ENCODE results near the gene CELF2.
"Not testable (repeated sequence)": the region's sequence is repeated elsewhere in the genome, so short reads cannot be mapped to it uniquely, and the experiment has no call there.

The CELF2 gene

GRCh38 chr10:11339013-11339412 is 321.3 kb downstream of the CELF2 start:
- peaks cover 17% of the 10 kb centered on the region for H3K36me3 Mint-ChIP-seq (ENCODE audit: low read depth)
- no peak for DNase-seq
- H3K9me3 Mint-ChIP-seq, result no peaks in the 10 kb centered on the region
- peak overlapping the region; percentile 18 for H3K27ac Mint-ChIP-seq
- H3K4me3 Mint-ChIP-seq, result no peak overlapping the region
- H3K4me1 Mint-ChIP-seq (ENCODE audit: low read depth), result peaks cover 29% of the 10 kb centered on the region
- no peaks in the 10 kb centered on the region for H3K27me3 Mint-ChIP-seq

GRCh38 chr10:11339660-11340059 is 322.0 kb downstream of the CELF2 start:
- Mint-ChIP-seq H3K27ac (peak overlapping the region; percentile 18), H3K4me1 (ENCODE audit: low read depth) (peaks cover 24% of the 10 kb centered on the region), H3K27me3 (no peaks in the 10 kb centered on the region), H3K4me3 (no peak overlapping the region), H3K9me3 (no peaks in the 10 kb centered on the region), H3K36me3 (ENCODE audit: low read depth) (peaks cover 10% of the 10 kb centered on the region)
- DNase-seq, result no peak

GRCh38 chr10:11341283-11341960 is 323.8 kb downstream of the CELF2 start:
- H3K9me3 Mint-ChIP-seq, result no peaks in the 10 kb centered on the region
- peaks cover 18% of the 10 kb centered on the region for H3K4me1 Mint-ChIP-seq (ENCODE audit: low read depth)
- no peak for DNase-seq
- no peaks in the 10 kb centered on the region for H3K27me3 Mint-ChIP-seq
- no peak overlapping the region for H3K4me3 Mint-ChIP-seq
- no peaks in the 10 kb centered on the region for H3K36me3 Mint-ChIP-seq (ENCODE audit: low read depth)
- no peak overlapping the region for H3K27ac Mint-ChIP-seq

GRCh38 chr10:11344081-11344480 is 326.4 kb downstream of the CELF2 start:
- peaks cover 5% of the 10 kb centered on the region for H3K9me3 Mint-ChIP-seq
- H3K4me1 Mint-ChIP-seq (ENCODE audit: low read depth), result peaks cover 10% of the 10 kb centered on the region
- H3K27ac Mint-ChIP-seq, result no peak overlapping the region
- H3K4me3 Mint-ChIP-seq, result no peak overlapping the region
- no peaks in the 10 kb centered on the region for H3K27me3 Mint-ChIP-seq
- no peaks in the 10 kb centered on the region for H3K36me3 Mint-ChIP-seq (ENCODE audit: low read depth)
- no peak for DNase-seq

GRCh38 chr10:11344550-11344949 is 326.9 kb downstream of the CELF2 start:
- peaks cover 10% of the 10 kb centered on the region for H3K4me1 Mint-ChIP-seq (ENCODE audit: low read depth)
- no peak for DNase-seq
- H3K36me3 Mint-ChIP-seq (ENCODE audit: low read depth), result no peaks in the 10 kb centered on the region
- H3K4me3 Mint-ChIP-seq, result no peak overlapping the region
- H3K27me3 Mint-ChIP-seq, result no peaks in the 10 kb centered on the region
- H3K27ac Mint-ChIP-seq, result no peak overlapping the region
- H3K9me3 Mint-ChIP-seq, result peaks cover 5% of the 10 kb centered on the region

- no peak overlapping the region for H3K4me3 Mint-ChIP-seq
- H3K4me1 Mint-ChIP-seq (ENCODE audit: low read depth), result peaks cover 10% of the 10 kb centered on the region
- no peaks in the 10 kb centered on the region for H3K27me3 Mint-ChIP-seq
- no peak for DNase-seq
- H3K36me3 Mint-ChIP-seq (ENCODE audit: low read depth), result no peaks in the 10 kb centered on the region
- H3K27ac Mint-ChIP-seq, result no peak overlapping the region
- H3K9me3 Mint-ChIP-seq, result peaks cover 5% of the 10 kb centered on the region
Measured at GRCh38 chr10:11345224-11346054, 327.8 kb downstream of the CELF2 start.

- H3K36me3 Mint-ChIP-seq (ENCODE audit: low read depth); H3K9me3 Mint-ChIP-seq; H3K4me3 Mint-ChIP-seq; H3K27ac Mint-ChIP-seq; H3K27me3 Mint-ChIP-seq: not testable (repeated sequence)
- peaks cover 10% of the 10 kb centered on the region for H3K4me1 Mint-ChIP-seq (ENCODE audit: low read depth)
- peak; percentile 14 for DNase-seq
Measured at GRCh38 chr10:11347580-11347979, 329.9 kb downstream of the CELF2 start.

- Mint-ChIP-seq H3K9me3 (peaks cover 5% of the 10 kb centered on the region), H3K27me3 (no peaks in the 10 kb centered on the region), H3K27ac (no peak overlapping the region), H3K36me3 (ENCODE audit: low read depth) (no peaks in the 10 kb centered on the region), H3K4me1 (ENCODE audit: low read depth) (peaks cover 7% of the 10 kb centered on the region), H3K4me3 (no peak overlapping the region)
- DNase-seq, result peak; percentile 8
Measured at GRCh38 chr10:11351801-11352200, 334.1 kb downstream of the CELF2 start.

GRCh38 chr10:11353006-11353896 is 335.6 kb downstream of the CELF2 start:
- Mint-ChIP-seq H3K36me3 (ENCODE audit: low read depth) (no peaks in the 10 kb centered on the region), H3K27ac (no peak overlapping the region), H3K4me1 (ENCODE audit: low read depth) (peaks cover 7% of the 10 kb centered on the region), H3K27me3 (no peaks in the 10 kb centered on the region), H3K9me3 (no peaks in the 10 kb centered on the region), H3K4me3 (no peak overlapping the region)
- DNase-seq, result peak; percentile 2

GRCh38 chr10:11354823-11355222 is 337.2 kb downstream of the CELF2 start:
- no peaks in the 10 kb centered on the region for H3K36me3 Mint-ChIP-seq (ENCODE audit: low read depth)
- H3K9me3 Mint-ChIP-seq, result no peaks in the 10 kb centered on the region
- no peak overlapping the region for H3K4me3 Mint-ChIP-seq
- H3K4me1 Mint-ChIP-seq (ENCODE audit: low read depth), result peaks cover 7% of the 10 kb centered on the region
- no peak overlapping the region for H3K27ac Mint-ChIP-seq
- peak; percentile 7 for DNase-seq
- no peaks in the 10 kb centered on the region for H3K27me3 Mint-ChIP-seq

GRCh38 chr10:11355592-11355991 is 337.9 kb downstream of the CELF2 start:
- DNase-seq, result no peak
- H3K36me3 Mint-ChIP-seq (ENCODE audit: low read depth), result no peaks in the 10 kb centered on the region
- no peak overlapping the region for H3K27ac Mint-ChIP-seq
- H3K27me3 Mint-ChIP-seq, result no peaks in the 10 kb centered on the region
- no peak overlapping the region for H3K4me3 Mint-ChIP-seq
- peaks cover 7% of the 10 kb centered on the region for H3K4me1 Mint-ChIP-seq (ENCODE audit: low read depth)
- no peaks in the 10 kb centered on the region for H3K9me3 Mint-ChIP-seq

GRCh38 chr10:11357439-11357838 is 339.8 kb downstream of the CELF2 start:
- H3K9me3 Mint-ChIP-seq, result no peaks in the 10 kb centered on the region
- H3K27ac Mint-ChIP-seq, result no peak overlapping the region
- H3K36me3 Mint-ChIP-seq (ENCODE audit: low read depth), result no peaks in the 10 kb centered on the region
- H3K4me1 Mint-ChIP-seq (ENCODE audit: low read depth), result peaks cover 7% of the 10 kb centered on the region
- H3K27me3 Mint-ChIP-seq, result no peaks in the 10 kb centered on the region
- DNase-seq, result no peak
- H3K4me3 Mint-ChIP-seq, result no peak overlapping the region

- Mint-ChIP-seq H3K9me3 (no peaks in the 10 kb centered on the region), H3K4me3 (no peak overlapping the region), H3K36me3 (ENCODE audit: low read depth) (no peaks in the 10 kb centered on the region), H3K27ac (no peak overlapping the region), H3K4me1 (ENCODE audit: low read depth) (peaks cover 6% of the 10 kb centered on the region), H3K27me3 (no peaks in the 10 kb centered on the region)
- DNase-seq, result no peak
Measured at GRCh38 chr10:11358011-11358410, 340.3 kb downstream of the CELF2 start.

- no peaks in the 10 kb centered on the region for H3K9me3 Mint-ChIP-seq
- no peak for DNase-seq
- H3K4me3 Mint-ChIP-seq, result no peak overlapping the region
- no peaks in the 10 kb centered on the region for H3K27me3 Mint-ChIP-seq
- no peaks in the 10 kb centered on the region for H3K36me3 Mint-ChIP-seq (ENCODE audit: low read depth)
- no peak overlapping the region for H3K27ac Mint-ChIP-seq
- H3K4me1 Mint-ChIP-seq (ENCODE audit: low read depth), result peaks cover 2% of the 10 kb centered on the region
Measured at GRCh38 chr10:11358923-11359575, 341.4 kb downstream of the CELF2 start.

Data from activated T-cell treated with anti-CD3 and anti-CD28 coated beads, Interleukin-2, amount 50 U/mL, for 24 hours (primary cell).